NCI-H526 (cell line): ENCODE data around the gene ERRFI1.

Experiments used
- DNase-seq, 2 experiments: peaks; one replicate each; lab custom pipeline; 2025; lab: John Stamatoyannopoulos, UW

The ERRFI1 gene

GRCh38 chr1:8018492-8019228 is 7.4 kb downstream of the ERRFI1 start:
- peak in 1 of 2 experiments; percentile 41 for DNase-seq

GRCh38 chr1:8017495-8018197 is 8.5 kb downstream of the ERRFI1 start:
- DNase-seq: peak; percentile 46 to 48

- no peak for DNase-seq
These were observed 9.2 kb downstream of the ERRFI1 start for GRCh38 chr1:8016895-8017241.

- no peak for DNase-seq
These were observed 9.8 kb downstream of the ERRFI1 start for GRCh38 chr1:8016210-8016894.

GRCh38 chr1:8015809-8016165 is 10.3 kb downstream of the ERRFI1 start:
- DNase-seq: no peak

DNA sequence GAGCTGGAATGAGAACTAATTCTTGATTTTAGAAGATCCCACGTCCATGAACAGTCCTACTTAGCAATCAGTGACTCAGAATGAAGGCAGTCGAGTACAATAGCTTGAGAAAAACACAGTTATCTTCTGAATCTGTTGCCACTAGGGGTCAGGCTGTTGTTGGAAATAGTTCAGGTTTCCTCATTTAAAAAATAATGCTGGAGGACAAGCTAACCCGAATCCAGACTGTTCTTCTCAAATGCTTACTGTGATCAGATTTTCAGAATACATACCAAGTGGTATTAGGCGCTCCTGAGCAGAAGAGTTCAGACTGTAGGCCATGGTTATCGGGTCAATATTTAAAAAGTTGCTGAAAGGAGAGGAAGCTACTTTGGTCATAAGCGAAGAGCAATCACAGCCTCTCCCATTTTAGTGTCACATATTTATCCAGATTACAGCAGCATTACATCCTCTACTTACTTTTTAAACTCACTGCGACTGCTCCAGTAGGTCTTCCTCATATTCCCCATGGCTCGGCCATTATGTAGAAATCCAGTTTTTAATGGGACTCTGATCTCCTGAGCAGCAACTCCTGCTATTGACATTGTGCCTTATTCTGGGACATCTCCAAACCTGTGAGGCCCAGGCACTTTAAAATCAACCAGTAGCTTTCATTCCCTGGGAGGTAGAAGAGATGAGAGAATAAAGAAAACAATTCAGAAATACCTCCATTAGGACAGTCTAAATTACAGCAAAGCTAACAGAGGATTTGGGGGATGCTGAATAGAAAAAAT is 10.9 kb downstream of the ERRFI1 start:
- peak; percentile 38 to 75 for DNase-seq

DNA sequence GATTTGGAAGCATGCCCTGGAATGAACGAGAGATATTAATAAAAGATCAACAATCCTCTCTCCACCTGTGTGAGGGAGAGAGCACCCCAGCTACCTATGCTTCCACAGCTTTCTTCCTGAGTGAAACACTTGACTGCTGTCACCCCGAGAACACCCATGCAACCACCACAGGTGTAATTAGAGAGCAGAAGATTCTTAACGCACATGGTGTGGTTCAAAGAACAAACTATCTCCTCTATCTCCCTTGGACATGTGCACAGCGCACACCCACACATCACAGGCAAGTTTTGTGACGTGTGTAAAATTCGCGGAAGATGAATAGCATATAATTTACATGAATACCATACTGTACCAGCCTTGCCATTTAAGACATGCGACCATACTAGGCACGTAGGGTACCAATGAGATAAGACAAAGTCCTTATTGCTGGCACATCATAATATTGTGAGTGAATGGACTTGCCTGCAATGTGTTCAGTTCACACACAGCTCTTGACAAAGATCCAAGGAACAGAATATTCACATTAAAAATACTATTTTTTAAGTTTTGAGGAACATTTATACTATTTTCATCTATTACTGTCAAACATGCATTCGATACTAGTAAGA is 11.6 kb downstream of the ERRFI1 start:
- DNase-seq: no peak

DNA sequence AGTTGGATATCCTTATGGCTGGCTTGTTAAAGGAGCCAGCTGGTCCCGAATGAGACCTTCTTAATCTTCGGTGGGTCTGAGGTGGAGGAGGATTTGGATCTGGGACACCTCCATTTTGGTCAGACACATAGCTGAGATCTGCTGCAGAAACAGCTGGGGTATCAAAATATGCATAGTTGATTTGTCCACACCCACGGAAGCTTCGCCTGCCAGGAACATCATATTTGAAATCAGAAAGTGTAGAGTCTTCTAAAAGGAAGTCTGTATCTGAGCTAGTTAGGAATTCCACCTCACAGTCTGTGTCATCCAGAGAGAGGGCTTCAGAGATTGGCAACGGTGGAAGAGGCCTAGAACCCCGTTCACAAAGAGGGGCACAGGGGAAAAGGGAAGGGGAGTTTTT is 12.3 kb downstream of the ERRFI1 start:
- no peak for DNase-seq

DNA sequence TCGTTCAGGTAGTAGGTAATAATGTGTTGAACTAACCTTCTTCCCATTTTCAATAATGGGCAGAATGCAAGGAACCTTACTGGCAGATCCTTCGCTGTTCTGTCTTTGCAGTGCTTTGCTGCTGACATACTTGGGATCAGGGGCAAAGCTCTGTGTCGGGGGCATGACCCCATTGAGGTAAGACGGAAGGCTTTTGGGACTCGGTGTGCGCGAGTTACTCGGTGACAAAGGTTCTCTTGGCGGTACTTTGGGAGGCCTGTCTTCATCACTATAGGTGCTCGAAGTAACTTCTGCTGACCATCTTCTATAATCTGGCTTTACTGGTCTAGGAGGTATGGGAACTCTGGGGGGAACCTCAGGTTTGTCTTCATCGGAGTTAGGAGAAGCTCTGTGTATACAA is 12.7 kb downstream of the ERRFI1 start:
- DNase-seq: no peak

DNA sequence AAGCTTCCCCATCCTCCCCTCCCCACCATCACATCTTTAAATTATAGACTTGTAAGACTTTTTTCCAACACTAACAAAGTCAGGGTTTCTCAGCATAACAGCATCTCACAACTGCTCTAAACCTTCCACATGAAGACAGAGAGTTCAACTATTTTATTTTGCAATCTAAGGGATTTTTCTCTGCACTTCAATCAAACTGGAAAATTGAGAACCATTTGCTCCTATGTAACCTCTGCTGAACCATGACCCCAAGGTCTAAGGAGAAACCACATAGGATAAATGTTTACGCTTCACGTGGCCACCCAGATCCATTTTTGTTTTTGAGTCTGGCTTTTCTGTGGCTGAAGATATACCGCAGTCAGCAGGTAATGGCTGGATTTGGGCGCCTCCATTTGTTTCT is 13.2 kb downstream of the ERRFI1 start:
- no peak for DNase-seq

- no peak for DNase-seq
These were observed 13.9 kb downstream of the ERRFI1 start for GRCh38 chr1:8011923-8012858.

GRCh38 chr1:8011016-8011415 is 15.1 kb downstream of the ERRFI1 start:
- DNase-seq: no peak

DNA sequence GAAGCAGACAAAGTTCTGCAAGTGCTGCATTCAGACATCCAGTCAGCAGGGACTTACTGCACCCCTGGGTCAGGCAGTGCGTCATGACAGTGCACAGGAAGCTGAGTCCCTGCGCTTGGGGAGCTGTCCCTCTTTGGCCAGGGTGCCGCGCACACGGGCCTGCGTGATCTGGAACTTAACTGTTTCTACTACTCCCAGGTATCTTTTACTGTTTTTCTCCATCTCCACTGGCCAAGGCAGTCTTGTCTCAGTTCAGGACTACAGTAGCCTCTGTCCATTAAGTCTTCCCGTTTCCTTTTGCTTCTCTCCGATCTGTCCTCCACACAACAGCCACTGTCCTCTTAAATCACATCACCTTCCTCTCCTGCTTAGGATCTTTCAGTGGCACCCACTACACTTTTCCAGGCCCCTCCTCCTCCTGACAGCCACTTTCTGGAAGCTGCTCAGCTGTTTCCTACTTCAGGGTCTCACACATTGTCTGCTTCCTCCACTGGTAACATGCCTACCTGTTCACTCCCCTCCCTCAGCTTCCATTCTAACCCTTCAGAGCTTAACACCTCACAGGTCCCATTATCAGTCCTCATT is 15.9 kb downstream of the ERRFI1 start:
- no peak for DNase-seq

DNA sequence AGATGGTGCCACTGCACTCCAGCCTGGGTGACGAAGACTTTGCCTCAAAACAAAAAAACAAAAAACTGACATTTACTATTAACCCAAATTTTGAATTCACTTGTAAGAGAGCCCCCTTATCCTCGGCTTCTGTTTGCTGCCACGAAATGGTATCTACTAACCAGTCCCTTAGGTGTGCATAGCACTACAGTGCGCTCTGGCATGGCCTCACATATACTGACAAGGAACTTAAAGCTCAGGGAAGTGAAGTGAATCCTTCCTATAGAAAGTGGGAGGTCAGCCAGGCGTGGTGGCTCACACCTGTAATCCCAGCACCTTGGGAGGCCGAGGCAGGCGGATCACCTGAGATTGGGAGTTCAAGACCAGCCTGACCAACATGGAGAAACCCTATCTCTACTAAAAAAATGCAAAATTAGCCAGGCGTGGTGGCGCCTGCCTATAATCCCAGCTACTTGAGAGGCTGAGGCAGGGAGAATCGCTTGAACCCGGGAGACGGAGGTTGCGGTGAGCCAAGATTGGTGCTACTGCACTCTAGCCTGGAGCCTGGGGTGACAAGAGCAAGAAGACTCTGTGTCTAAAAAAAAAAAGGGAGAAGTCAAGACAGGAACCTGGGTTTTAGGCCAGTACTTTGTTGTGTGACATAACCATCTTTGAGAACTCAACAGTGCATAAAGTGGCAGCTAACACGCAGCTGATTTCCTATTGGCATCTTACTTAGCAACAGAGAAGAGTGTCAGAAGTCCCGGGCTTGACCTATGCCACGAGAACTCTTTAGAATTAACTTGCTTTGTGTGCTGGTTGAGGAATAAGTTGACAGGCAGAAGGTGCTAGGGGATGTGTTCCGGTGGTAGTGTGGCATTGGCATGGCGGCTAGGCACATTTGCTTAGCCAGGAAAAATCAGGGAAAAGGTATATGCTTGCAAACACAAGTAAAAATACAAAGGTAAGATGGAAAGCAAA is 16.8 kb downstream of the ERRFI1 start:
- DNase-seq: no peak

DNA sequence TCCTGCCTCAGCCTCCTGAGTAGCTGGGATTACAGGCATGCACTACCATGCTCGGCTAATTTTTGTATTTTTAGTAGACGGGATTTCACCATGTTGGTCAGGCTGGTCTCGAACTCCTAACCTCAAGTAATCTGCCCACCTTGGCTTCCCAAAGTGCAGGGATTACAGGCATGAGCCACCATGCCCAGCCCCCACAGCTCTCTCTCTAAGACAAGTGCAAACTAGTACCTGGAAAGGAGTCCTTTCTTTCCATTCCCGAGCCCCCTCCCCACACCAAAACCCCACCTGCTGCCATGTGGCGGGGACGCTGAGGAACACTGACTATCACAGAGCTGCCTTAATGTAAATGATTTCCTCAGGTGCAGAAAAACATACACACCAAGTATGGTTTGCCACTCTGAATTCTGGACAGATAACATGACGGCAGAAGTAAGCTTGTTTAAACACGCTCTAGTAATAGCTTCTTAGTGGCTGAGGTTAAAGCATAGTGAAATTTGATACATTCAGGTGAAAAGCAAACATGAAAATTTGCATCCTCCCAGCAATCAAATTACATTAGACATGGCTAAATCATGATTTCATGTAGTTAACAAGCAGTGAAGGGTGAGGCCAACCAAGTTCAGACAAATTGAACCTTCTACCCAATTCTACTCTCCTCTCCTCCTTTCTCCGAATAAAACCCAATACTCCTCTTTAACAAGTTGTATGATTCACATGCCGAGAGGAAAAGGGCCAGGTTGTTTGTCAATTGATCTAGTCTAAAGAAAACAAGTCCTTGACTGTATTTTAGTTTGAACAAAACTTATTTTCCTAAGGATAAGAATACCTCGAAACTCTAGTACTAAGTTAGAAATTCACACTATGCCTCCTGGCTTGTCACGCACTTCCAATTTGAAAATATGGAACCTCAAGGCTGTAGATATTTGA is 19.8 kb downstream of the ERRFI1 start:
- DNase-seq: peak; percentile 96 to 98

GRCh38 chr1:8004803-8005573 is 21.1 kb downstream of the ERRFI1 start:
- DNase-seq: peak; percentile 56 to 82

GRCh38 chr1:8004113-8004802 is 21.9 kb downstream of the ERRFI1 start:
- DNase-seq: peak; percentile 78 to 83
